GM06990 (cell line): Measurements from ENCODE around the gene FBXL13.

Source experiments
- DNase-seq: peaks from one replicate; pipeline ENCODE4 v3.0.0-alpha.2; 2011; ENCODE audit not compliant: insufficient read length; ENCODE audit errors: extremely low read depth
- H3K27me3 ChIP-seq: replicated peaks from 2 replicates; pipeline ENCODE4 v1.6.0; 2011; ENCODE audit warnings: low read length; ENCODE audit not compliant: control insufficient read depth, insufficient read depth
- H3K36me3 ChIP-seq: 2 replicates; pipeline ENCODE4 v1.5.1; 2011; ENCODE audit warnings: low read length; ENCODE audit not compliant: control insufficient read depth, insufficient read depth
- H3K4me3 ChIP-seq: replicated peaks from 2 replicates; pipeline ENCODE4 v1.5.1; 2011; ENCODE audit warnings: low read depth, mild to moderate bottlenecking, control low read depth, low read length
- TF ChIP-seq, protein P1 (sequence below): IDR thresholded peaks from 2 replicates; pipeline ENCODE4 v1.5.1; 2011; ENCODE audit warnings: low read length, control low read depth, mild to moderate bottlenecking, inconsistent platforms; ENCODE audit not compliant: insufficient read depth, poor library complexity, severe bottlenecking

Gene FBXL13

DNA sequence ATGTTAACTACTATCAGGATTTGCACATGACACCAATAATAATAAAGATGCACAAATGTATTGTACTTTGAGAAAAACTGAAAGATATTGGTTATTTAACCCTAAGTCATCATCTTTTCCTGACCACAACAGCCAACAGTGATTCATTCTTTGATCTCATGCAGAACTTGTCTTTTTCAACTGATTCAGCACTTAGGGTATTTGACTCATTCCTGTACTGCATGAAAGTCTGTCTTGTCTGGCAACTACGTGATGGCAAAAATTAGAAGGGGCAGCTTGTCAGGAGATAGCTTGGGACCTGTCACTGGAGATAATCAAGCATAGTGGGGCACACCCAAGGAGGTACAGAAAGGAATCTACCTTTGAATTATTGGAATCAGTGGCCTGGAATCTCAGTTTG is 239.6 kb downstream of the FBXL13 start:
- Histone ChIP-seq H3K4me3 (no peak overlapping the region), H3K36me3 (no peaks in the 10 kb centered on the region), H3K27me3 (no peaks in the 10 kb centered on the region)
- peak; percentile 50 for DNase-seq
- TF ChIP-seq, protein P1, sequence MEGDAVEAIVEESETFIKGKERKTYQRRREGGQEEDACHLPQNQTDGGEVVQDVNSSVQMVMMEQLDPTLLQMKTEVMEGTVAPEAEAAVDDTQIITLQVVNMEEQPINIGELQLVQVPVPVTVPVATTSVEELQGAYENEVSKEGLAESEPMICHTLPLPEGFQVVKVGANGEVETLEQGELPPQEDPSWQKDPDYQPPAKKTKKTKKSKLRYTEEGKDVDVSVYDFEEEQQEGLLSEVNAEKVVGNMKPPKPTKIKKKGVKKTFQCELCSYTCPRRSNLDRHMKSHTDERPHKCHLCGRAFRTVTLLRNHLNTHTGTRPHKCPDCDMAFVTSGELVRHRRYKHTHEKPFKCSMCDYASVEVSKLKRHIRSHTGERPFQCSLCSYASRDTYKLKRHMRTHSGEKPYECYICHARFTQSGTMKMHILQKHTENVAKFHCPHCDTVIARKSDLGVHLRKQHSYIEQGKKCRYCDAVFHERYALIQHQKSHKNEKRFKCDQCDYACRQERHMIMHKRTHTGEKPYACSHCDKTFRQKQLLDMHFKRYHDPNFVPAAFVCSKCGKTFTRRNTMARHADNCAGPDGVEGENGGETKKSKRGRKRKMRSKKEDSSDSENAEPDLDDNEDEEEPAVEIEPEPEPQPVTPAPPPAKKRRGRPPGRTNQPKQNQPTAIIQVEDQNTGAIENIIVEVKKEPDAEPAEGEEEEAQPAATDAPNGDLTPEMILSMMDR = no peak

DNA sequence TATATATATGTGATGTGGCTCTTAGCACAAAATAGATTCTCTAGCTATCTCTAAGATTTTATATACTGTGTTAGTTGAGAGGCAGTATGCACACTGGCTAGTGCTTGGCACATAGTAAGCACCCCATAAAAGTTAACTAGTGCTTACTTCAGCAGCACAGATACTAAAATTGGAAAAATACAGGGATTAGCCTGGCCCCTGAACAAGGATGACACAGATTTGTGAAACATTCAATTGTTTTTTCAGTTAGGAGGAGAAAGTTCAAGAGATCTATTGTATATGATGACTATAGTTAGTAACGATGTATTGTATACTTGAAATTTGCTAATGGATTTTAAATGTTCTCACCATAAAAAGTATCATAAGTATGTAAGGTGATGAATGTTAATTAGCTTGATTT is 240.1 kb downstream of the FBXL13 start:
- Histone ChIP-seq H3K27me3 (no peaks in the 10 kb centered on the region), H3K36me3 (no peaks in the 10 kb centered on the region), H3K4me3 (no peak overlapping the region)
- no peak for DNase-seq
- TF ChIP-seq, protein P1 = no peak

DNA sequence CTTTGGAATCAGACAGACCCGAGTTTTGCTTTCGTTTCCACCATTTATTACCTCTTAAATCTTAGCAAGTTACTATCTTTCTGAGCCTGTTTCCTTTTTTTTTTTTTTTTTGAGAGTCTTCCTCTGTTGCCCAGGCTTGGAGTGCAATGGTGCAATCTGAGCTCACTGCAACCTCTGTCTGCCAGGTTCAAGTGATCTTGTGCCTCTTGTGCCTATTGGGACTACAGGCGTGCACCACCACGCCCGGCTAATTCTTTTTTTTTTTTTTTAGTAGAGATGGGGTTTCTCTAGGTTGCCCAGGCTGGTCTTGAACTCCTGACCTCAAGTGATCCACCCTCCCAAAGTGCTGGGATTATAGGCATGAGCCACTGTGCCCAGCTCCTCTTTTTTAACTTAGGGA is 241.3 kb downstream of the FBXL13 start:
- no peak overlapping the region for H3K4me3 ChIP-seq
- H3K27me3 ChIP-seq = no peaks in the 10 kb centered on the region
- H3K36me3 ChIP-seq = no peaks in the 10 kb centered on the region; the same call in 1 of the 2 replicates
- TF ChIP-seq, protein P1 = no peak
- DNase-seq = no peak

DNA sequence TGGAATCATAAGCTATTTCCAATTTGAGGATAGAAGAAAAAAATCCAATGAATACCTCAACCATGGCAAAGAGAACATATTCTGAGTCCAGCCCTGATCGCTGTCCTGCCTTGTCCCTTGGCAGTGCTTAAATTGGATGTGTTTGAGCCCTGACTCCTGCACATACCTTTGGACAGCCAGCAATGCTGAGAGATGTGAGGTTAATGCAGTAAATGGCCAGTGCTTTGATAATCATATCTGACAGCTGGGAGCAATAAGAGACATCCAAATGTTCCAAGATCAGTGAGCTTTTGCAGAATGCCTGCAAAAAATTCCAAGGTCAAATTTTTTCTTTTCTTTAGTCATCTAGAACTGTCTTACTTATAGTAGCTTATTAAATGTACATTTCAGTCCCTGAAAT is 241.9 kb downstream of the FBXL13 start:
- Histone ChIP-seq H3K4me3 (no peak overlapping the region), H3K27me3 (no peaks in the 10 kb centered on the region), H3K36me3 (no peaks in the 10 kb centered on the region; the same call in 1 of the 2 replicates)
- no peak for DNase-seq
- TF ChIP-seq, protein P1 = no peak

DNA sequence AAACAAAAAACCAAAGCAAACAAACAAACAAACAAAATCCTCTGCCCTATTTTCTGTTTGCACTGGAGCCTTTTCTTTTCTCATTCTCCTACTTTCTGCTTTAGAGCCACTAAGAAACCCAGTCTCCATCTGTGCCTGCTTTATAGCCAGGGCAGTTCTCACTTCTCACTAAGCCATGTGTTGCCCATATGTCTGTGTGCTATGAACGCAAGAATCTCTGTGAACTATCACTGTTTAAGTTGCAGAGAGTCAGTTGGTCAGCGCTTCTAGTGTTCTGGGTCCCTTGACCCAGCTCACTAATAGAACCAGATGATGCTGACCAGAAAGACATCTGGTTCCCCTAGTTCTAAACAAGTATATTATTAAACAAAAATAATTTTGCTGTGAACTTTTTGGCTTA is 244.4 kb downstream of the FBXL13 start:
- peaks cover 2% of the 10 kb centered on the region; the same call in 1 of the 2 replicates for H3K36me3 ChIP-seq
- H3K27me3 ChIP-seq = no peaks in the 10 kb centered on the region
- TF ChIP-seq, protein P1 = no peak
- DNase-seq = no peak
- no peak overlapping the region for H3K4me3 ChIP-seq

DNA sequence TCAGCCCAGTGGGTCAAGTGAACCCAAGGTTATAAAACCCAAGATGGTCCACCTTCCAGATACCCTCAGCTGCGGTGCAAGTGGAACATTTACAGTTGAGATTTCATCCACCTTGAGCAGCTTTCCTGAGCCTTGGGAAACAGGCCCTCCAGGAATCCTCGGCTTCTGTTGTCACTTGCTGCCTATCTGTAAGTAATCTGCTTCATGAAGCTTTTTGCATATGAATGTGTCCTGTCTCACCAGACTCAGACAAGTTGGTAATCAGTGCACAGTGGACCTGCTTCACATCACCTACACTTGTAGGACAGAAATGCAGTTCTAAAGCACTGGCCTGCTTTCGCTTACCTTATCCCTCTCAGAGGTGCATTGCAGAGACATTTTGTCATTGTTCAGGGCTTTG is 245.5 kb downstream of the FBXL13 start:
- TF ChIP-seq, protein P1 = no peak
- Histone ChIP-seq H3K36me3 (peaks cover 2% of the 10 kb centered on the region; the same call in 1 of the 2 replicates), H3K27me3 (no peaks in the 10 kb centered on the region), H3K4me3 (no peak overlapping the region)
- no peak for DNase-seq
